WTC11 (cell line): ENCODE results near the gene LRRC8D.

ENCODE experiments used
- CTCF ChIP-seq: fragments of 200-600 bp; IDR thresholded peaks from 2 replicates; pipeline ENCODE4 v1.8.0; 2022; ENCODE audit warnings: antibody characterized with exemption
- ETV6 ChIP-seq: sonication (generic); formaldehyde crosslinking; IDR thresholded peaks from 2 replicates; pipeline ENCODE4 v1.8.1; 2022; ENCODE audit warnings: mild to moderate bottlenecking, missing genetic modification reagents
- JUN ChIP-seq: sonication (generic); formaldehyde crosslinking; IDR thresholded peaks from 2 replicates; pipeline ENCODE4 v1.8.0; 2023; ENCODE audit warnings: mild to moderate bottlenecking, missing genetic modification reagents
- TCF7 ChIP-seq: sonication (generic); formaldehyde crosslinking; IDR thresholded peaks from 2 replicates; pipeline ENCODE4 v1.8.0; 2022; ENCODE audit warnings: mild to moderate bottlenecking, low read depth, missing genetic modification reagents, moderate library complexity

DNA sequence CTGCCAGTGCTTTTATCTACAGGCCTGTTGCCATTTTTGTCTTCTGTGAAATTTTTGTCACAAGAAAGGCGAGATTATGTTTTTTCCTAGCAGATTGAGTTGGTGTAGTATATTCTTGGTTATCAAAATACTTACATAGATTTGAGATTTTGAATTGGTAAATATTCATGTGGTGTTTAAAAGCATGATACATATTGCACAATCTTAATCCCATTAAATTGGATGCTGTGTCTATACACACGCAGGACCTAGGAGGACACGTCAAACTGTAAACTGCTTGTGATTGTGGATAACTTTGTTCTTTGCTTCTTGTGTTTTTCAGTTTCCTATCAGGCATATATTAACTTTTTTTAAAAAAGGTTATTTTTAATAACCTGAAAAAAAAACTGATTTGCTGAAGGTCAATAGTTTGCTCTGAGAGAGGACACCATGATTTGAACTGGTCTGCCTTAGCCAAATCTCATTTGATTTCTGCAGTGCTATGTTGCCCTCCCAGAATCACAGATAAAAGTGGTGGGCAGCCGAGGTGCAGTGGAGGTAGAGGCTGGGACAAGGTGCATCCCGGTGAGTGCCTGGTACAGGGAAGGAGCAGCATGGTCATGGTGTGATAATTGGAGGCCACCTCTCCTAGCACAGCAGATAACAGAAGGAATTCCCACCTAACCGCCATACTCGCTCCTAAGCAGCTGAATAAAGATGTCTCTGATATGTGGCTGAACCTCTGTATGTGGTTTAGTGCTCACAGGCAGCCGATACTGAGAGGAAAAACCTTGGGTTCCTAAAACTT is 76.7 kb downstream of the LRRC8D start:
- TF ChIP-seq CTCF (no peak), TCF7 (CRISPR knock-in tag) (no peak), JUN (CRISPR knock-in tag) (no peak), ETV6 (CRISPR knock-in tag) (no peak)
